ENCODE results near the gene ACOT9. TPM values are rescaled to one million over a fixed set of nuclear protein-coding genes. Genes with fewer than 3 reads are reported as not detected.

Gene ACOT9
- total and polyA plus RNA-seq, 10 of the 15 experiments (the other 5 are each of a cell fraction or from before 2014, with no cell fraction given) = 17.4 to 42.5 (median 23.3) TPM

DNA sequence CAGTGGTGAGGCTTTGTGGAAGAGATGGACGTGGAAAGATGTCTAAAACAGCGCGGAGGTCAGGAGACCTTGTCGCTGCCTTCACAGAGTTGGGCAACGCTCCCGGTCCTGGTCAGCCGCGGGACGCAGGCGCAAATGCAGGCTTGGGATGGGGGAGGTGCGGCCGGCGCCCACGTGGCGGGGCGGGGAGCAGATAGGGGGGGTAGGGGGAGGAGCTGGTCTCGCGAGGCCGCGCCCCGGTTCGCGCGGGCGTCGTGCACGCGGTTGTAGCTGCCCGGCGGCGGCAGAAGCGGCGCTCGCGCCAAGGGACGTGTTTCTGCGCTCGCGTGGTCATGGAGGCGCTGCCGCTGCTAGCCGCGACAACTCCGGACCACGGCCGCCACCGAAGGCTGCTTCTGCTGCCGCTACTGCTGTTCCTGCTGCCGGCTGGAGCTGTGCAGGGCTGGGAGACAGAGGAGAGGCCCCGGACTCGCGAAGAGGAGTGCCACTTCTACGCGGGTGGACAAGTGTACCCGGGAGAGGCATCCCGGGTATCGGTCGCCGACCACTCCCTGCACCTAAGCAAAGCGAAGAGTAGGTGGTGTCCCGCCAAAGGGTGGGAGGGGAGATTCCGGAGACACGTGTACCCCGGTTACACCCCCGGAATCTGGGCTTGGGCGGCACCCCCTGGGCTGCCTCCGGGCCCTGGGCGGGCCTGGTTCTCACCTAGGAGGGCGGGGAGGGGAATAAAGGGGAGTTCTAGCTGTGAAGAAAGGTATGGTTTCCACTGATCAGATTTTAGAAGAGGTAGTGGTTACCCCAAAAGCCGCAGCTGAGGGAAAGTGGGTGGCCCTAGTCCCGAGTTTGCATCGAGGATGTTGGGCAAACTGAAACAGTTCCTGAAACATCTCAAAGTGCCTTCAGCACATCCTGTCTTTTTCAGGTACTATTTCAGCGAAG is 75.6 kb downstream of the ACOT9 start, which contains the start of gene PRDX4 (continued):
- TF ChIP-seq ZZZ3 (IDR thresholded peaks at IDR 0.05; ENCODE audit: control insufficient read depth, insufficient read length, low read depth) (no peak), SREBF1 (IDR thresholded peaks at IDR 0.05; ENCODE audit: low read length) (no peak), RUNX3 (IDR thresholded peaks at IDR 0.05; ENCODE audit: low read length) (peak; percentile 35; the same call in 1 of the 2 replicates), IRF3 (IDR thresholded peaks at IDR 0.05) (no peak), NFIC (IDR thresholded peaks at IDR 0.05; ENCODE audit: low read depth, low read length) (no peak), WRNIP1 (IDR thresholded peaks at IDR 0.05; ENCODE audit: borderline replicate concordance, low read depth, low read length) (no peak), CHD1 (IDR thresholded peaks at IDR 0.05; ENCODE audit: low read depth, low read length) (no peak), ZNF217 (IDR thresholded peaks at IDR 0.05) (no peak), CBFB (IDR thresholded peaks at IDR 0.05; ENCODE audit: low read depth) (no peak), MYB (IDR thresholded peaks at IDR 0.05; ENCODE audit: borderline replicate concordance, low read depth, low read length) (no peak), LARP7 (IDR thresholded peaks at IDR 0.05) (0 out of 2 replicates have a peak, but pooled peaks have one; percentile 37), ETV6 (conservative IDR thresholded peaks at IDR 0.05 in 1 of 2, IDR thresholded peaks at IDR 0.05 in 1 of 2; ENCODE audit: borderline replicate concordance in 1 of 2, low read depth in 1 of 2) (no peak), MLLT1 (IDR thresholded peaks at IDR 0.05) (0 out of 2 replicates have a peak, but pooled peaks have one; percentile 37), SMC3 (IDR thresholded peaks at IDR 0.05; ENCODE audit: borderline replicate concordance, low read length) (no peak; the same call in 1 of the 2 replicates), SMARCA5 (IDR thresholded peaks at IDR 0.05) (peak; percentile 63; the same call in 1 of the 2 replicates), CEBPB (IDR thresholded peaks at IDR 0.05; ENCODE audit: borderline replicate concordance in 1 of 2, low read depth in 2 of 2, low read length in 2 of 2) (peak in 1 of 2 experiments; percentile 16; a peak in 1 of 4 replicates), SUPT20H (IDR thresholded peaks at IDR 0.05; ENCODE audit: borderline replicate concordance, control insufficient read depth, low read depth, low read length) (no peak), STAT1 (conservative IDR thresholded peaks at IDR 0.05) (no peak), POLR2AphosphoS2 (IDR thresholded peaks at IDR 0.05; ENCODE audit: low read depth, low read length) (peak; percentile 71; the same call in 1 of the 2 replicates), NR2C1 (IDR thresholded peaks at IDR 0.05) (no peak), SP1 (IDR thresholded peaks at IDR 0.05; ENCODE audit: low read depth, low read length) (no peak), RAD21 (IDR thresholded peaks at IDR 0.05; ENCODE audit: insufficient read depth, low read depth, low read length) (no peak), BMI1 (IDR thresholded peaks at IDR 0.05; ENCODE audit: borderline replicate concordance) (no peak), TCF12 (IDR thresholded peaks at IDR 0.05; ENCODE audit: low read depth, low read length) (no peak), RCOR1 (conservative IDR thresholded peaks at IDR 0.05; ENCODE audit: low read depth, low read length) (no peak), PAX8 (IDR thresholded peaks at IDR 0.05) (no peak)
- TF ChIP-seq, protein P1, sequence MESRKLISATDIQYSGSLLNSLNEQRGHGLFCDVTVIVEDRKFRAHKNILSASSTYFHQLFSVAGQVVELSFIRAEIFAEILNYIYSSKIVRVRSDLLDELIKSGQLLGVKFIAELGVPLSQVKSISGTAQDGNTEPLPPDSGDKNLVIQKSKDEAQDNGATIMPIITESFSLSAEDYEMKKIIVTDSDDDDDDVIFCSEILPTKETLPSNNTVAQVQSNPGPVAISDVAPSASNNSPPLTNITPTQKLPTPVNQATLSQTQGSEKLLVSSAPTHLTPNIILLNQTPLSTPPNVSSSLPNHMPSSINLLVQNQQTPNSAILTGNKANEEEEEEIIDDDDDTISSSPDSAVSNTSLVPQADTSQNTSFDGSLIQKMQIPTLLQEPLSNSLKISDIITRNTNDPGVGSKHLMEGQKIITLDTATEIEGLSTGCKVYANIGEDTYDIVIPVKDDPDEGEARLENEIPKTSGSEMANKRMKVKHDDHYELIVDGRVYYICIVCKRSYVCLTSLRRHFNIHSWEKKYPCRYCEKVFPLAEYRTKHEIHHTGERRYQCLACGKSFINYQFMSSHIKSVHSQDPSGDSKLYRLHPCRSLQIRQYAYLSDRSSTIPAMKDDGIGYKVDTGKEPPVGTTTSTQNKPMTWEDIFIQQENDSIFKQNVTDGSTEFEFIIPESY (IDR thresholded peaks at IDR 0.05) = no peak

Data from GM12878 (cell line).